HG03469 (cell line): ENCODE measurements around the gene APOL6.

Source experiments
- ATAC-seq: cut with Tn5 transposase; IDR thresholded peaks from one replicate; pipeline ENCODE4 v1.9.1; 2021; ENCODE audit warnings: mild to moderate bottlenecking, moderate library complexity, moderate number of reproducible peaks; ENCODE audit not compliant: unreplicated experiment

The APOL6 gene

DNA sequence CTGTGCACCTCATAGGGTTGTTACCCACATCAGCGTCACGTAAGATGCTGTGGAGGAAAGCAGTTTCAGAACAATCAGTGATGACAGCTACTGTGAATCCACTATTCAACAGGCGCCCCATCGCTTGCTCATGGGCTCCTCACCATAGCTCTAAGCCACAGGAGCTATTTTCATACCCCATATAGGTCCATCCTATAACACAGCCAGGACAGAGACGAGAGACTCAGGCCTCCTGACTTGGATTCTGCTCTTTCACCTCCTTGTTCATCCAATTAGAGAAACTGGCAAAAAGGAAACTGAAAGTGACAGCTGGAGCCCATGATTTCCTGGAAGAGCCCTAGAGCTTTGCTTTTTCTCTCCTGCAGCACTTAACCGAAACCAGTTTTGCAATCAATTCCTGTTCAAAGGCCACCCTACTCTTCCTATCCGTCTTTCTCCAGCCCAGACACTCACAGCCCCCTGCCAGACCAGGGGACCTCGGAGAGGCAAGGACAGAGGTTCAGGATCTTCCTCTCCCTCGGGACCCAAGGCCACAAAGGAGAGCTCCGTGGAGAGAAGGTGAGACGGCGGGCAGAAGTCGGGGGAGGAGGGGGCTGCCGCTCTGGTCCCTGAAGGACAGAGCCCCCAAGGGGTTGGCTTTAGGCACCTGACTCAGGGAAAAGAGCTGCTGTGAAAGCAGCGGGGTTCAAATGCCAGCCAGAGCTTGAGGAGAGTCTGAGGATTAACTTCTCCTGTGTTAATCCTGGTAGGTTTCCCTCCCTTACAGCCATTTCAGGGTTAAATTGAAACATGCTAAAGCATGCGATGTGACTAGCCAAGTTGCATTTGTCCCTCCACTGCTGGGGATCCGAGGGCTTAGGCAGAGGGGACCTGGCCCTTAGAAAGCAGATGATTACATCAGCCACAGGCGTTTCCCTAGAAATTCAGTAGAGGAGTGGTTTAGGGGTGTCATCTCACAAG, at the start of gene APOL6:
APOL6 (plus strand) TSS at position 381 of the 960 bp plus-strand sequence. CDS start 7,980 bp downstream, outside the sequence.
- ATAC-seq: no peak

- ATAC-seq: no peak
Observed at GRCh38 chr22:35599364-35599763, 48.9 kb upstream of the APOL6 start.

DNA sequence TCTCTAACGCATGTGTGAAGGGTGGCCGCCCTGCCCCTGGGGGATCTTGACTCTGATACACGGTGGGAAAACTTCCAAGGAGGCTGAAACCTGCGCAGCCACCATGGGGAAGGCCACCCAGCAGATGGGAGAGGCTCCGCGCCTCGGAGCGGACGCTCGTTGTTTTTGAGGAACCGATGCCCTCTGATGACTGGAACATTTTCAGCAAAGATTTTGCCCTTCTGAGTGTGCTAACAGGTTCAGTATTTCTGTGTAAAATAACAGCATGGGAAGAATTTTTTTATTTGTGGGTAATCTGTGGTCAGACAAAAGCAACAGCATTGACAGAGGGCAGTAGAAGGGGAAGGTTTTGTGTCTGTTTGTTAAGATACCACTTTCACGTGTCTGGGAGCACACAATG, 47.8 kb upstream of the APOL6 start:
- no peak for ATAC-seq

- ATAC-seq: no peak
Observed at GRCh38 chr22:35601013-35601580, 47.1 kb upstream of the APOL6 start.

GRCh38 chr22:35601743-35602615, 46.3 kb upstream of the APOL6 start:
- no peak for ATAC-seq

- ATAC-seq: no peak
Observed at GRCh38 chr22:35604621-35605368, 43.5 kb upstream of the APOL6 start.

DNA sequence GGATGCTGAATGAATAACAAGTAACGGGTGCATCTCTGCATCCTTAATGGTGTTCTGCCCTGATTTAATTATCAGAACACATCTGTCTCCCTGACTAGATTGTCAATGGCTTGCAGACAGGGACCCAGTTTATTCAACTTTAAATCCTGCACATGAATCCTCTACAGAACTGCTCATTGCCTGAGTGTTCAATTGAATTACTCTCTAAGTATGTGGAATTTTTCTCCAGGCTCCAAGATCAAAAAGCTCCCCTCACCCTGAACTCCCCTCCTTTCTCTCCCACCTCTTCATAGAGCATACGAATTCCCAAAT, 42.9 kb upstream of the APOL6 start:
- ATAC-seq: no peak

DNA sequence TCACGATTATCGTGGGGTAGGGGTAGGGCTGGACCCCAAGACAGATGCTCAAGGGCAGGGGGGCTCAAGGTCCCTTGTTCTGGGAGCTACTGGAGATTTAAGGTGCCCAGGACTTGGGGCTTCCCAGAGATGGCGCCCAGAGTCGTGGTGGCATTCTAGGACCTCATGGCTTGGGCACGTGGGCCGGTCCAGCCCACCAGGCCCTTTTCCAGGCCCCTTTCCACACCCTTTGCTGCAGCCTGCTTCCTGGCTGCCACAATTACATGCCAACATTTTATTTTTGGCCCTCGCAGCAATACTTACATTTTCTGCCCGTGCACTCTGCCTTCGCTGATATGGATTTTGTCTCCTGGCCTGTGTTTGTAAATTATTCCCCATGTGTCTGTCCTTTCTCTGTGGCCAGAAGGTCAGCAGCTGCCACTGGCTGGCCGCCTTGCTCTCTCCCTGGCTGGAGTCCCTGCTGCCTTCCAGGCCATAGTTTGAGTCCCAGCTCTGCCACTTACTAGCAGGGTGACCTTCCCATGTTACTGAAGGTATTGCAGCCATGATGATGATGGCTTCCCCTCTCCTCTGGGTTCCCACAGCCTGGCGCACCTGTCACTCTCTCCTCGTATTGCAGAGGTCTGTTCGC, 42.3 kb upstream of the APOL6 start:
- ATAC-seq: no peak

GRCh38 chr22:35606916-35607315, 41.3 kb upstream of the APOL6 start:
- ATAC-seq: no peak

GRCh38 chr22:35608088-35608487, 40.2 kb upstream of the APOL6 start:
- ATAC-seq: no peak

- no peak for ATAC-seq
Observed at GRCh38 chr22:35609261-35609660, 39.0 kb upstream of the APOL6 start.

GRCh38 chr22:35609761-35610160, 38.5 kb upstream of the APOL6 start:
- ATAC-seq: no peak

DNA sequence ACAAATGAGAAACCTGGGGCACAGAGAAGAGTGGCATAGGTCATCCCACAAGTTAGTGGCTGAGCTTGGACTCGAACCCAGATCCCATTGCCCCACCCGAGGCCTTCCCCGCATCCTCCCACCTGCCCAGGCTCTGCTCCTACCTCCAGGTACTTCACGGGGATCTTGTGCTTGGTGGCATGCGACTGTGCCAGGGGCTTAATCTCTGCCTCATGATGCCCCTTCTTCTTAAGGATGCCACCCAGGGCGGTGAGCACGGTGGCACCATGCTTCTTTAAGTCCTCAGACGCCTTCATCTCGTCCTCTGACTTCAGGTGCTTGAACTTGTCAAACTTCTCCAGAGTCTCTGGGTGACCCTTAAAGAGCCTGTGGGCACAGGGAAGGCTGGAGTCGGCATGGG, 37.5 kb upstream of the APOL6 start:
- no peak for ATAC-seq

DNA sequence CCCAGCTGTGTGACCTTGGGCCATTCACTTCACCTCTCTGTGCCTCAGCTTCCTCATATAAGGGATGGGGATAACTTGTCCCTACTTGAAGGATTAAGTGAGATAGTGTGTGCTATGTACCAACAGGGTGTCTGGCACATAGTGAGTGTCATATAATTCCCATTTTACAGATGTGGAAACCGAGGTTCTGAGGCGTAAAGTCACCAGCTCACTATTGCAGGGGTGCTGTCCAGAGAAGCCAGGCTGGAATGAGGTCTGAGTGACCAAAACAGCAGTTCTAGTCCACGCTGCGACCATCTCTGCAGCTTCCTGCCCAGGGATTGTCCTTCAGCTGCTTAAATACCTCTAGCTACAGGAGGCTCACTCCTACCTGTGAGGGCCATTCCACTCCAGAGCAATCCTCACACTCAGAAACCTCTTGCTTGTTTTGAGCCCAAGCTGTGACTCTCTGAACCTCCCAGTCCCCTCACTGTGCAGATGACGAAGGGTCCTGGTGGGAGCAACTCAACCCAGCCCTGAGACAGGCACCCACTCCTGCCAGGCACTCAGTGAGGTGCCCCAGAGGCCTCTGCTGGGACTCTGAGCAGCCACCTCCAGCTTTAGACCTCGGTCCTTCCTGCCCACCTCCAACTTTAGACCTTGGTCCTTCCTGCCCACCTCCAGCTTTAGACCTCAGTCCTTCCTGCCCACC, 36.9 kb upstream of the APOL6 start:
- no peak for ATAC-seq

GRCh38 chr22:35611891-35612576, 36.2 kb upstream of the APOL6 start:
- ATAC-seq: no peak

GRCh38 chr22:35612903-35613302, 35.3 kb upstream of the APOL6 start:
- ATAC-seq: no peak

- ATAC-seq: no peak
Observed at GRCh38 chr22:35614404-35614803, 33.8 kb upstream of the APOL6 start.

GRCh38 chr22:35615156-35615555, 33.1 kb upstream of the APOL6 start:
- ATAC-seq: no peak

DNA sequence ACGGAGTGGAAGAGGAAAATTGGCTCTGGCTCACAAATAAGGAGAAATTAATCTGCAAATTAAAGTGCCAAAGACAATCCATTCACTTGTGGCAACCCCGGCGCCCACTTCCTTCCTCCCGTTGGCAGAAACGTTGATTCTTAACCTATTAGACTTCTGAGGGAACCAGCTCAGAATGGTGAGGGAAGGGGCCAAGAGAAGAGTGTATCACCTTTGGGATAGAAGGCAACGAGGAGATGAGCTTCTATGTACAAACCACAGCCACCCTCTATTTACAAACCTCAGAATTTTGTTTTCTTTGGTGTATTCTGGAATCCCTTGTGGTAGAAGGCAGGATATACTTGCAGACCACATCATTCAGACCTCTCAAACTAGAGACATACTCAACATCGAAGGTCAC, 32.2 kb upstream of the APOL6 start:
- ATAC-seq: no peak
